Right renal pelvis (tissue), 4 donors: ENCODE results near the gene RGS9BP. TPM values are rescaled to one million over a fixed set of nuclear protein-coding genes. Genes with fewer than 3 reads are reported as not detected.

ENCODE experiments used
- DNase-seq, 4 donors: peaks; one replicate each; pipeline ENCODE4 v3.0.0-alpha.2; 2013; ENCODE audit warnings: low read depth in 4 of 4, low spot score in 3 of 4, missing footprints in 1 of 4
- polyA plus RNA-seq, 4 donors: library from polyadenylated mRNA; unstranded; fragments of 120-200 nt; gene quantifications; one replicate each; pipeline ENCODE4 v1.2.1, GENCODE V29; 2013; ENCODE audit not compliant: insufficient read length in 4 of 4

The RGS9BP gene
- polyA plus RNA-seq, 4 donors: 0.21 to 0.43 (median 0.33) TPM

GRCh38 chr19:32669310-32669709, 6.3 kb upstream of the RGS9BP start:
- no peak for DNase-seq

- no peak for DNase-seq
Observed at GRCh38 chr19:32671883-32672593, 3.6 kb upstream of the RGS9BP start.

- no peak for DNase-seq
Observed at GRCh38 chr19:32672841-32673240, 2.8 kb upstream of the RGS9BP start.

- no peak for DNase-seq
Observed at GRCh38 chr19:32673573-32673972, 2.1 kb upstream of the RGS9BP start.

GRCh38 chr19:32674153-32674930, 1.3 kb upstream of the RGS9BP start:
- no peak for DNase-seq

GRCh38 chr19:32674931-32675719, 523 bp upstream of the RGS9BP start, which contains the start of gene ANKRD27:
Gene ANKRD27, minus strand, starts transcription at chr19:32675180. Its CDS starts 16,165 bp downstream, at chr19:32659015.
- peak; percentile 97 to 99 (median 98) for DNase-seq

- no peak for DNase-seq
Observed at GRCh38 chr19:32676186-32676894, 692 bp downstream of the RGS9BP start.

- DNase-seq: no peak
Observed at GRCh38 chr19:32676895-32677359, 1.3 kb downstream of the RGS9BP start.

- no peak for DNase-seq
Observed at GRCh38 chr19:32677657-32678056, 2.0 kb downstream of the RGS9BP start.

GRCh38 chr19:32680986-32681385, 5.3 kb downstream of the RGS9BP start:
- no peak for DNase-seq

GRCh38 chr19:32682317-32682716, 6.7 kb downstream of the RGS9BP start:
- no peak for DNase-seq

- no peak for DNase-seq
Observed at GRCh38 chr19:32686847-32687475, 11.3 kb downstream of the RGS9BP start.

- no peak for DNase-seq
Observed at GRCh38 chr19:32687681-32688080, 12.0 kb downstream of the RGS9BP start.

- no peak for DNase-seq
Observed at GRCh38 chr19:32688311-32688710, 12.7 kb downstream of the RGS9BP start.

GRCh38 chr19:32691291-32691951, 15.8 kb downstream of the RGS9BP start, which contains the start of gene NUDT19:
Gene NUDT19, plus strand, starts transcription at chr19:32691821. Its CDS starts 140 bp downstream, at chr19:32691961.
- peak in 3 of 4 donors; percentile 65 to 75 (median 74) for DNase-seq

- DNase-seq: no peak
Observed at GRCh38 chr19:32691952-32692726, 16.5 kb downstream of the RGS9BP start.

GRCh38 chr19:32692727-32693061, 17.0 kb downstream of the RGS9BP start:
- no peak for DNase-seq
